Thymus (tissue), 11 donors: ENCODE results near the gene ATP23. TPM values are rescaled to one million over a fixed set of nuclear protein-coding genes. Genes with fewer than 3 reads are reported as not detected.
A peak's percentile ranks its signal among the peaks of the same experiment; 100 is the strongest.

Experiments used
- DNase-seq, 9 donors: peaks; one replicate each; pipeline ENCODE4 v3.0.0-alpha.2; 2013; ENCODE audit warnings: low spot score in 9 of 9, low read depth in 6 of 9, missing footprints in 1 of 9
- H3K27ac ChIP-seq, 2 donors: one replicate each; pipeline ENCODE4 v1.5.1; 2013; ENCODE audit warnings: control low read depth in 1 of 2, low read depth in 1 of 2, low read length in 1 of 2, mild to moderate bottlenecking in 1 of 2, moderate library complexity in 1 of 2
- H3K27me3 ChIP-seq, 2 donors: one replicate each; pipeline ENCODE4 v1.5.1; 2013; ENCODE audit warnings: low read length in 1 of 2; ENCODE audit not compliant: control insufficient read depth in 2 of 2, insufficient read depth in 1 of 2
- H3K36me3 ChIP-seq, 2 donors: one replicate each; pipeline ENCODE4 v1.5.1; 2013; ENCODE audit warnings: low read length in 1 of 2, mild to moderate bottlenecking in 1 of 2, moderate library complexity in 1 of 2; ENCODE audit not compliant: control insufficient read depth in 2 of 2, insufficient read depth in 2 of 2
- H3K4me1 ChIP-seq, 2 donors: one replicate each; pipeline ENCODE4 v1.5.1; 2013; ENCODE audit warnings: low read length in 2 of 2; ENCODE audit not compliant: control insufficient read depth in 2 of 2, insufficient read depth in 2 of 2
- H3K4me3 ChIP-seq, 2 donors: one replicate each; pipeline ENCODE4 v1.5.1; 2013; ENCODE audit warnings: low read length in 2 of 2, control low read depth in 1 of 2, mild to moderate bottlenecking in 1 of 2
- H3K9me3 ChIP-seq, 2 donors: one replicate each; pipeline ENCODE4 v1.5.1; 2013; ENCODE audit warnings: low read length in 1 of 2, mild to moderate bottlenecking in 1 of 2; ENCODE audit not compliant: control insufficient read depth in 2 of 2, insufficient read depth in 1 of 2
- WGBS: extraction: QIAGEN DNeasy Blood & Tissue Kit; methylation state at CpG from one replicate; pipeline ENCODE4 v1.1.7; 2013; 5-methylcytosine and 5-hydroxymethylcytosine counted together
- polyA plus RNA-seq: library from polyadenylated mRNA; stranded (reverse); fragments of 200-250 nt; gene quantifications from one replicate; pipeline ENCODE4 v1.2.3, GENCODE V29; 2013
- total RNA-seq: library from RNA; stranded (reverse); fragments of 120-200 nt; gene quantifications from one replicate; pipeline ENCODE4 v1.2.4, GENCODE V29; 2013
- donor health status: healthy.

ATP23 gene
- total and polyA plus RNA-seq, 2 donors, result 15.6 to 36.0 TPM

DNA sequence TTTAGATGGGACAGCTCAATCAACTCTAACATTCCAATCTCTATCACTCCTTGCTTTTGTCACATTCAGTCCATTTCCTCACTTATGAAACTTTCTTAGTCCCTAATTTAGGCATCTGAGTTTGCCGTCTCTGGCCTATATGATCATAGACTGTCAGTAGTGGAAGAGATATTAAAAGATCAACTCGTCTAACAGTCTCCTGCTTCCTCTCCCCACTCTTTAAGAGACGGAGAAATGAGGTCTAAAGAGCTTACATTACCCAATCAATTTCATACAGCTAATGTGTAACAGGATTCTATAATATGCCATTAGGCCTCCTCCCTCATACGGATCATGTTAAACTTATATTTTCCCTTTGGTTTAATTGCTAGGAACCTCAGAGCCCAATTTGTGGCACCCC lies 6.5 kb upstream of the ATP23 start:
- H3K4me1 ChIP-seq, result peaks cover 4 to 8% of the 10 kb centered on the region in 2 donors
- H3K27ac ChIP-seq, result peak overlapping the region; percentile 65 to 98
- peaks cover 0 to 4% of the 10 kb centered on the region in 2 donors for H3K9me3 ChIP-seq
- DNase-seq, result peak in 3 of 9 donors; percentile 22 to 65 (median 40)
- 8% methylated on average over 4 of the region's 4 CpGs for WGBS
- peak overlapping the region; percentile 72 to 77 for H3K4me3 ChIP-seq
- H3K36me3 ChIP-seq, result peaks cover 5 to 9% of the 10 kb centered on the region in 2 donors
- H3K27me3 ChIP-seq, result no peaks in the 10 kb centered on the region

DNA sequence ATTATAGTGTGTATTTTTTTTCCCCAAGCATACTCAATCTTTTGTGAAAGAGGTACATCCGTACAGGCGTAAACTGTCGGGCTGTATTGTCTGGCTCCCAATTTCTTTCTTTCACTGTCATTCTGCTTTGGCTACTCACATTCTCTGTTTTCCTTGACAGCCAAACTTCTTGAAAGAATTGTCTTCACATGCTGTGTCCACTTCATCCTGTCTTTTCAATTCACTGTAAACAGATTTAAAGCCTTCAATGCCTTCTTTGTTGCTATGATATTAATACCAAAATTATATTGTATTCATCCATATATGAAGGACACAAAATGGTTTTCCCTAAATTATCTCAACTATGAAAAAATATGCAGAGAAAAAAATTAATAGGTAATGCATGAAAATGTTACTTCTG lies 6.0 kb upstream of the ATP23 start:
- H3K27me3 ChIP-seq, result no peaks in the 10 kb centered on the region
- 28% methylated on average over 3 of the region's 3 CpGs for WGBS
- peaks cover 5 to 9% of the 10 kb centered on the region in 2 donors for H3K4me1 ChIP-seq
- peaks cover 5 to 9% of the 10 kb centered on the region in 2 donors for H3K36me3 ChIP-seq
- peak overlapping the region; percentile 72 to 77 for H3K4me3 ChIP-seq
- H3K27ac ChIP-seq, result peak overlapping the region; percentile 76 to 98
- peaks cover 0 to 4% of the 10 kb centered on the region in 2 donors for H3K9me3 ChIP-seq
- peak in 2 of 9 donors; percentile 25 to 56 for DNase-seq

DNA sequence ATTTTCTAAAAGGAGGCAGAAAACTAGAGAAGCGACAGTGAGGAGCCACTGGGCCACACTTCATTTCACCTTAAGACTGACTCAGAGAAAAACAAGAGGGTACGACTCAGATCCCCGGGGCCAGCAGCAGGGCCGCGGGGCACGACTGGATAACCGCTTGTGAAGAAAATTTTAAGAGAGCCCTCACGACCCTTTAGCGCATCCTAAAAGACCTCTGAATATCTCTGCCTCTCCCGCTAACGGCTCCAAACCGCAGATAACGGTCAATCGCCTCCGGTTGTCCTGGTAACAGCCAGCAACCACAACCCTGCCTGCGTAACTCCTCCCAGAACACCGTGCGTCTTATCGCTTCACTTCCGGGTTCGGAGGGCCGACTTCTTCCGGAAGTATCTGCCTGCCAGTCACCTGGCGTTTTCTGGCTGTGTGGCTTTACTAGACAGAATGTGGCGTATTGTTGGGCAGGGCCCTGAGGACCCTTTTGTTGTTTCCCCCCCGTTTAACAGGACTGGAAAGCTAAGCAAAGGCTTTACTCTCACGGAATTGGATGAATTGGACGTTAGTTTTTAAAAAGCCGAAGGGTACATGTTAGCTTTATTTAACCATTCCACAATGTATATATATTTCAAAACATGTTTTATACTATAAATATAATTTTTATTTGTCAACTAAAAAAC lies 5.4 kb upstream of the ATP23 start:
- 2% methylated on average over 29 of the region's 29 CpGs for WGBS
- H3K9me3 ChIP-seq, result peaks cover 0 to 4% of the 10 kb centered on the region in 2 donors
- DNase-seq, result peak; percentile 87 to 98 (median 93)
- peaks cover 5 to 9% of the 10 kb centered on the region in 2 donors for H3K36me3 ChIP-seq
- H3K27me3 ChIP-seq, result no peaks in the 10 kb centered on the region
- H3K27ac ChIP-seq, result peak overlapping the region; percentile 87 to 98
- peaks cover 11 to 15% of the 10 kb centered on the region in 2 donors for H3K4me1 ChIP-seq
- peak overlapping the region; percentile 72 to 77 for H3K4me3 ChIP-seq

DNA sequence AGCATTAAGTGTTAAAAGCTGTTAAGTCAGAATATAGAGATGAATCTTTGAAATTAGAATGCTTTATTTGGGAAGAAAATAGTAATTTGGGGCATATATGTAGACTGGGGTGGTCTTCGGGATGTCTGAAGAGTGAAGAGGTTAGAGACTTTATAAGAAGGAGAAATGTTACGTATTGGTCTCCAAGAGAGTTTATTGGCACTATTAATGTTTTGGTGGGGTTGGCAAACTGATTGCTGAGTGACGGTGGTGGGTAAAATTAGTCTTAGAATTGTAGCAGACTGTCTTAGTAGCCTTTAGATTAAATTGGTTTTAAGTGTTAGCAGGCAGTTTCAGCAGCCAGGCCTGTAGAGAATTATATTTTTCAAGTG lies 4.9 kb upstream of the ATP23 start:
- no peak for DNase-seq
- Histone ChIP-seq H3K4me1 (peaks cover 11 to 17% of the 10 kb centered on the region in 2 donors), H3K27me3 (no peaks in the 10 kb centered on the region), H3K27ac (peak overlapping the region in 1 of 2 donors; percentile 98), H3K9me3 (peaks cover 0 to 4% of the 10 kb centered on the region in 2 donors), H3K36me3 (peaks cover 5 to 7% of the 10 kb centered on the region in 2 donors), H3K4me3 (peak overlapping the region in 1 of 2 donors; percentile 77)
- 76% methylated on average over 3 of the region's 3 CpGs for WGBS

DNA sequence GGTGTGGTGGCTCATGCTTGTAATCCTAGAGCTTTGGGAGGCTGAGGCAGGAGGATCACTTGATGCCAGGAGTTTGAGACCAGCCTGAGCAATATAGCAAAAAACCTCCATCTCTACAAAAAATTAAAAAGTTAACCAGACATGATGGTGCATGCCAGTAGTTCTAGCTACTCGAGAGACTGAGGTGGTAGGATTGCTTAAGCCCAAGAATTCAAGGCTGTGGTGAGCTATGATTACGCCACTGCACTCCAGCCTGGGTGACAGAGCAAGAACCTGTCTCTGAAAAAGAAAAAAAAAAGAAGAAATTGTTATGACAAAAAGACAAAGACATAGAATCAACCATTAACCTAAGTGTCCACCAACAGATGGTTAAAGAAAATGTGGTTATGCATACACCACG lies 2.1 kb upstream of the ATP23 start:
- WGBS, result 82% methylated on average over 3 of the region's 3 CpGs
- Histone ChIP-seq H3K9me3 (no peaks in the 10 kb centered on the region), H3K4me3 (no peak overlapping the region), H3K27me3 (no peaks in the 10 kb centered on the region), H3K27ac (no peak overlapping the region), H3K4me1 (peaks cover 21 to 28% of the 10 kb centered on the region in 2 donors), H3K36me3 (no peaks in the 10 kb centered on the region)
- no peak for DNase-seq

DNA sequence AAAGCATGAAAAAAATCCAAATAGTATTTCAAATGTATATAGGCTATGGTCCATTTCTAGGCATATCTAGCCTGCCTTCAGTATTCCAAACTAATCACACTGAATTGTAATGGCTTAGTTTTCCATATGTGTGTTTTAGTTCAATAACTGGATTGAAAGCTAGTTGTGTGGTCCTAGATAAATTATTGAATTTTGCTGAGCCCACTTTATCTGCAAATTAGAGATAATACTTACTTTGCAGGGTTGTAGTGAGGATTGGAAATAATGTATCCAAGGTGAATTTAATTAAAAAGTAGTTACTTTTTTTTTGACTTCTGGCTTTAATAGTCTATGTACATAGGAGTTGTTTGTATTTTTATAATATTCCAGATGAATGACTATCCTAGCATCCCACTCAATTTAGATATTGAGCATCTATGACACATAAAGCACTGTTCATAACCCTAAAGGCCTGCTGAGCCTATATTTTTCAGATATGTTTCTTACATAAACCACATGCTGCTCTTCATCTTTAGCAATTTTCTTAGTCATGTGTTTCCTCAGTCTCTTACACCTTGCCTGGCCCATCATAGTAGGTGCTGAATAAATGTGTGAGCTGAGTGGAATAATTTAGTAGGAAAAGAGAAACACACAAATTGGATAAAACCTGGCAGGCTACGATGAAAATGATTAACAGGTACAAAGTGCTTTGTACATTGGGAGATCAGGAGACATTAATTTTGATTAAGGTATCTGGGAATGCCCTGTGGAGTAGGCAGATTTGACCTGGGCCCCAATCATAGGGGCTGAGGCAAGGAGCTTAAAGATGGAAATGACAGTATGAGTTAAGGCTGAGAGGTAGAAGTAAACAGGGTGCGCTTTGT lies 1.1 kb upstream of the ATP23 start:
- H3K9me3 ChIP-seq, result no peaks in the 10 kb centered on the region
- WGBS, result 86% methylated on average over 2 of the region's 2 CpGs
- peak in 1 of 9 donors; percentile 49 for DNase-seq
- peaks cover 21 to 28% of the 10 kb centered on the region in 2 donors for H3K4me1 ChIP-seq
- peak overlapping the region; percentile 76 to 79 for H3K4me3 ChIP-seq
- no peaks in the 10 kb centered on the region for H3K27me3 ChIP-seq
- no peaks in the 10 kb centered on the region for H3K36me3 ChIP-seq
- peak overlapping the region; percentile 97 to 99 for H3K27ac ChIP-seq

DNA sequence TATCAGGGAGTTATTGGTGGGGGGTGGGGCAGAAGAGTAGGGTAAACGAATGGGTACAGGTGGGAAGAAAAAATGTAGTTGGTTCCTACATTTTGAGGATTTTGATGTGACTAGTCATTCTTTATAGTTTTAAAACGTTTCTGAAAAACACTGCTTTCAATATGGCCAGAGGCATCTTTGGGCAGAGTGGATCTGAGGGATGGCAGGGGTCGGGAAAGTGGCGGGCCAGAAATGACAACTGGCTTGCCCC lies 527 bp upstream of the ATP23 start:
- DNase-seq, result no peak
- 11% methylated on average over 4 of the region's 4 CpGs for WGBS
- no peaks in the 10 kb centered on the region for H3K27me3 ChIP-seq
- peak overlapping the region; percentile 76 to 79 for H3K4me3 ChIP-seq
- no peaks in the 10 kb centered on the region for H3K9me3 ChIP-seq
- H3K4me1 ChIP-seq, result peaks cover 21 to 28% of the 10 kb centered on the region in 2 donors
- peak overlapping the region; percentile 97 to 99 for H3K27ac ChIP-seq
- no peaks in the 10 kb centered on the region for H3K36me3 ChIP-seq

DNA sequence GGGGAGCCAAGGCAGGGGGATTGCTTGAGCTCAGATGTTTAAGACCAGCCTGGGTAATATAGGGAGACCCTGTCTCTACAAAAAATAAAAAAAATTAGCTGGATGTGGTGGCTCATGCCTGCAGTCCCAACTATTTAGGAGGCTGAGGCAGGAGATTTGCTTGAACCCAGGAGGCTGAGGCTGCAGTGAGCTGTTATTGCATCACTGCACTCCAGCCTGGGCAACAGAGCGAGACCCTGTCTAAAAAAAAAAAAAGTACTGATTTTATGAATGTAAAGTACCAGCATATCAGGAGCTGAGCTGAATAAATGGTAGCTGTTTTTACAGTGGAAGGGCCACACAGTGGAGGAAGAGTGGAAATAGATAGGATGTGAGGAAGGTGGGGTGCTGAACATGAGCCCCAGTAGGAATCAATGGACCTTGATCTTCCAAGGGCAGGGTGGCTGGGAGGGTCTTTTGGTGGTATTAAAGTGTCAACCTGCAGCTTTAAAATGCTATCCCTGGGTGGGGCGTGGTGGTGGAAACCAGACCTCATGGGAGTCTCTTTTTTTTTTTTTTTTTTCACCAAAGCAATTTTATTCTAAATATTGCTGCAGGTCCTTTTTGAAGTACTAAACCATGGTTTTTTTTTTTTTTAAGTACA lies 2.2 kb downstream of the ATP23 start:
- Histone ChIP-seq H3K4me3 (no peak overlapping the region), H3K27me3 (no peaks in the 10 kb centered on the region), H3K9me3 (no peaks in the 10 kb centered on the region), H3K36me3 (peaks cover 3 to 7% of the 10 kb centered on the region in 2 donors), H3K27ac (no peak overlapping the region), H3K4me1 (peaks cover 18 to 23% of the 10 kb centered on the region in 2 donors)
- DNase-seq, result no peak
- 85% methylated on average over 2 of the region's 2 CpGs for WGBS
